ENCODE measurements around the gene TNFRSF11A. TPM values are rescaled to one million over a fixed set of nuclear protein-coding genes. Genes with fewer than 3 reads are reported as not detected.

The TNFRSF11A gene
- polyA plus RNA-seq, 1 experiment: 0.06 TPM

DNA sequence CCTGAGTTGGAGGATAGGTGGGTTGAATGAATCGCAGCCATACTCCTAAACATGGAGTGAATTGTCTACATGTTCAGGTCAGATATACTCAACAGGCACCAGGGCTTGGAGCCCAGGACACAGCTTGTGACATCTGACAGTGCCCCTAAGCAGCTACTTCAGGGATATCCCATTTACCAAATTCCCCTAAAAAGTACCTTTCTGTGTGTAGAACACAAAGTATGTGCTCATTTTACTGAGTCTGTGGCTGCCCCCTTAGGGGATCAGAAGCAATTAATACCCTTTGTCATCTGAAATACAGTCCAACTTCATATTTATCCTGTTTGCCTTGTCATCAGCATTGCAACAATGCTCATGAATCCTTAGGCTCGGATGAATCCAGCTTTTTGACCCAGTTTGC, 20.8 kb downstream of the TNFRSF11A start:
- DNase-seq (ENCODE audit: low read depth): no peak
- TF ChIP-seq, protein P1, sequence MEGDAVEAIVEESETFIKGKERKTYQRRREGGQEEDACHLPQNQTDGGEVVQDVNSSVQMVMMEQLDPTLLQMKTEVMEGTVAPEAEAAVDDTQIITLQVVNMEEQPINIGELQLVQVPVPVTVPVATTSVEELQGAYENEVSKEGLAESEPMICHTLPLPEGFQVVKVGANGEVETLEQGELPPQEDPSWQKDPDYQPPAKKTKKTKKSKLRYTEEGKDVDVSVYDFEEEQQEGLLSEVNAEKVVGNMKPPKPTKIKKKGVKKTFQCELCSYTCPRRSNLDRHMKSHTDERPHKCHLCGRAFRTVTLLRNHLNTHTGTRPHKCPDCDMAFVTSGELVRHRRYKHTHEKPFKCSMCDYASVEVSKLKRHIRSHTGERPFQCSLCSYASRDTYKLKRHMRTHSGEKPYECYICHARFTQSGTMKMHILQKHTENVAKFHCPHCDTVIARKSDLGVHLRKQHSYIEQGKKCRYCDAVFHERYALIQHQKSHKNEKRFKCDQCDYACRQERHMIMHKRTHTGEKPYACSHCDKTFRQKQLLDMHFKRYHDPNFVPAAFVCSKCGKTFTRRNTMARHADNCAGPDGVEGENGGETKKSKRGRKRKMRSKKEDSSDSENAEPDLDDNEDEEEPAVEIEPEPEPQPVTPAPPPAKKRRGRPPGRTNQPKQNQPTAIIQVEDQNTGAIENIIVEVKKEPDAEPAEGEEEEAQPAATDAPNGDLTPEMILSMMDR (IDR thresholded peaks at IDR 0.05; ENCODE audit: insufficient read depth, low read depth, low read length): no peak
- Histone ChIP-seq H3K36me3 (ENCODE audit: control insufficient read depth, insufficient read depth, low read length) (no peaks in the 10 kb centered on the region), H3K4me3 (ENCODE audit: low read depth, low read length) (no peak overlapping the region), H3K27me3 (ENCODE audit: control insufficient read depth, insufficient read depth, low read length) (peaks cover 17% of the 10 kb centered on the region)
- POLR2A ChIA-PET: no interaction called here
- CTCF ChIA-PET: no interaction called here

DNA sequence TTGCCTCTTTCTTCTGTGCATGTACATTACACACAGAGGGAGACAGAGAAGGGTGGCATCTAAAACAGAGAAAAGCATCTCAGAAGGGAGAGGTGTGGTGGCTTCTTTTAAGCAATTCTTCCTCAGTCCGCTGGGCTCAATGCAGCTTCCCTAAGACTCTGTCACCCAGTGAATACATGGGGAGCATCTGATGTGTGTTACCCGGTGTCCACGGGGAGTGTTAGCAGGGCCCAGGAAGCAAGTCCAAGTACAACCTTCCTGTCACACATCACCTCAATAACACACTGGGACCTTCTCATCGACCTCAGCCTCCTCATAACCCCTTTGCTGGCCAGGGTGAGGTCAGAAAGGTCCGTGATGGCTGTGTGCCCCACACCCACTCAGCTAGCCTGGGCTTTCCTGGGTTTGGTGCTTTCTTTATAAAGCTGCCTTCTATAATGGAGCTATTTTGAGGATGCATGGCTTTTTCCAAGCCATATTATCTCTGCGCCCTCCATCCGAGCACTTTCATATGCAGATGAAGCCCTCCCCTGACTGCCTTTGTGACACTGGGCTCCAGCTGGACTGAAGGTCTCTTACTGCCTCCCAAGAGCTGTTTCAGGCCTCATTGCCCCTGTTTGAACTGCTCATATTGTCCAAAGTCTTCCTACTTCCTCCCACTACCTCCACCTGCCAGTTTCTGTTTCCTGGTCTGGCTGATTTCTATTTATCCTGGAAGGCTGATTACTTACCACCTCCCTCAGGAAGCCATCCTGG, 21.4 kb downstream of the TNFRSF11A start:
- H3K27me3 ChIP-seq (ENCODE audit: control insufficient read depth, insufficient read depth, low read length): peaks cover 15% of the 10 kb centered on the region
- TF ChIP-seq, protein P1 (IDR thresholded peaks at IDR 0.05; ENCODE audit: insufficient read depth, low read depth, low read length): no peak
- no peak overlapping the region for H3K4me3 ChIP-seq (ENCODE audit: low read depth, low read length)
- CTCF ChIA-PET: no interaction called here
- no peaks in the 10 kb centered on the region for H3K36me3 ChIP-seq (ENCODE audit: control insufficient read depth, insufficient read depth, low read length)
- DNase-seq (ENCODE audit: low read depth): no peak
- POLR2A ChIA-PET: no interaction called here

DNA sequence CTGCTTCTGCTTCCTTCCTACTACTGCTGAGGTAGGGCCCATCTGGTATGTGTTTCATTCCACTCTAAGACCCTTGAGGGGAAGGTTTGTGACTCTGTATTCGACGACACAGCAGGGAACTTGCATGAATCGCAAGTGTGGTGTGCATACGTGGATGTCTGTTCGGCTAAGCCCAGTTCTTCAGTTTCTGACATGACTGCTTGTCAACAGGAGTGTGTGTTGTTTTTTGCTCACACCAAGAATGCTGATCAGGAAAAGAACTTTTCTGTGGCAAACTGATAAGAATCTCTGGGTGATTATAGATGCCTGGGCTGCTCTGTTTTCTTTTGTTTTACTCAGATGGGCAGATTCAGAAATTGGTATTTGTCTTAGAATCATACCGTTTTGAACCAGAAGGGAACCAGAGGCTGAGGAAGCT, 22.0 kb downstream of the TNFRSF11A start:
- no peak for DNase-seq (ENCODE audit: low read depth)
- CTCF ChIA-PET: no interaction called here
- H3K27me3 ChIP-seq (ENCODE audit: control insufficient read depth, insufficient read depth, low read length): peaks cover 13% of the 10 kb centered on the region
- TF ChIP-seq, protein P1 (IDR thresholded peaks at IDR 0.05; ENCODE audit: insufficient read depth, low read depth, low read length): no peak
- POLR2A ChIA-PET: no interaction called here
- H3K36me3 ChIP-seq (ENCODE audit: control insufficient read depth, insufficient read depth, low read length): no peaks in the 10 kb centered on the region
- no peak overlapping the region for H3K4me3 ChIP-seq (ENCODE audit: low read depth, low read length)

DNA sequence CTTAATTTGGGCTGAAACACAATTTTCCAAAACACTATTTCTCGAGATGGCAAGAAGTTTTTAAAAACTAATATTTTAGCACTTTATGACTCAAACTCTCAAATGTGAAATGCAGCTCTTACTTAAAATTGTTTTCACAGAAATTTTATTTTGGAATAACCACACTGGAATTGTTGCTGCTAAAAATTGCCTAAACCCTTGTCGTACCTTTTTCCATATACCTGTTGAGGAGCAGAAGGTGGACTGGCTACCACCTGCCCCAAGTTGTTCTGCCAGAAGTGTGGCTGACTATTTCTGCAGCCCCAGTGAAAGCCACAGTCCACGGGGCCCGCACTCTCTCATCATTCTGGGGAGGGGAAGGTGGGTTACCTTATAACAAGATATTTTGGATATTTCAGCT, 23.4 kb downstream of the TNFRSF11A start:
- no peak for DNase-seq (ENCODE audit: low read depth)
- POLR2A ChIA-PET: no interaction called here
- CTCF ChIA-PET: no interaction called here
- no peaks in the 10 kb centered on the region for H3K36me3 ChIP-seq (ENCODE audit: control insufficient read depth, insufficient read depth, low read length)
- H3K27me3 ChIP-seq (ENCODE audit: control insufficient read depth, insufficient read depth, low read length): peaks cover 13% of the 10 kb centered on the region
- TF ChIP-seq, protein P1 (IDR thresholded peaks at IDR 0.05; ENCODE audit: insufficient read depth, low read depth, low read length): no peak
- no peak overlapping the region for H3K4me3 ChIP-seq (ENCODE audit: low read depth, low read length)

DNA sequence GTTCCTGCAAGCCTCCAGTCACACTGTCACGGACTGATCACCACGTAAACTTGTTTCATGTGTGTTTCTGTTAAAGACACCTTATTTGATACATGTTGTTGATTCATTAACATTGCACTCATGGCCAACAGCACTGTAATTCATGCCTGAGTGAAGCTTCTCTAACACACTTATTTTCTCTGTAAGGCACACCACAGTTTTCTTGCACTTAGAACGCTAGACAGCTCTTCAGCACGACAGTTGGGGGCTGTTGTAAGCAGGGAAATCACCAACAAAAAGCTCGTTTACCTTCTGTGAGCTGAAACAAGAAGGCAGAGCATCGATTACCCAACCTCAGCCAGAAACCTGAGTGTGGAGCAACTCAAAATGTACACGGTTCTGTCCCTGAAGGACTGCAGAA, 28.1 kb downstream of the TNFRSF11A start:
- Histone ChIP-seq H3K4me3 (ENCODE audit: low read depth, low read length) (no peak overlapping the region), H3K27me3 (ENCODE audit: control insufficient read depth, insufficient read depth, low read length) (peaks cover 1% of the 10 kb centered on the region), H3K36me3 (ENCODE audit: control insufficient read depth, insufficient read depth, low read length) (no peaks in the 10 kb centered on the region)
- ChIA-PET POLR2A (no interaction called here), CTCF (no interaction called here)
- DNase-seq (ENCODE audit: low read depth): no peak
- TF ChIP-seq, protein P1 (IDR thresholded peaks at IDR 0.05; ENCODE audit: insufficient read depth, low read depth, low read length): no peak
